ENCODE results near the gene MYLK4.

MYLK4 gene

GRCh38 chr6:2767657-2768524 lies 17.2 kb upstream of the MYLK4 start:
- H3K4me3 ChIP-seq (ENCODE audit: low read length), result peak overlapping the region; percentile 99
- H4K20me1 ChIP-seq (ENCODE audit: control insufficient read depth, insufficient read depth, low read depth, low read length), result peaks cover 38% of the 10 kb centered on the region
- H3K4me2 ChIP-seq (ENCODE audit: low read length), result peak overlapping the region; percentile 97
- TF ChIP-seq EZH2phosphoT487 (IDR thresholded peaks at IDR 0.05; ENCODE audit: borderline replicate concordance, low read length) (no peak), CTCF (IDR thresholded peaks at IDR 0.05; ENCODE audit: low read depth, low read length, poor library complexity, severe bottlenecking) (no peak)
- peaks cover 64% of the 10 kb centered on the region for H3K36me3 ChIP-seq (ENCODE audit: control insufficient read depth, low read length)
- H3K27me3 ChIP-seq (ENCODE audit: control insufficient read depth, low read length), result no peaks in the 10 kb centered on the region
- peaks cover 34% of the 10 kb centered on the region for H3K4me1 ChIP-seq (ENCODE audit: control insufficient read depth, low read length)
- peaks cover 75% of the 10 kb centered on the region for H3K79me2 ChIP-seq (ENCODE audit: control insufficient read depth, low read length)
- H3K27ac ChIP-seq (ENCODE audit: low read depth, low read length), result no peak overlapping the region
- no peaks in the 10 kb centered on the region for H3K9me2 ChIP-seq (replicated peaks; ENCODE audit: control insufficient read depth, low read length)
- peaks cover 3% of the 10 kb centered on the region; the same call in 1 of the 2 replicates for H3K9me3 ChIP-seq (ENCODE audit: control insufficient read depth, insufficient read depth, low read length)
- H3F3A ChIP-seq (ENCODE audit: control insufficient read depth, insufficient read depth), result peaks cover 6% of the 10 kb centered on the region; the same call in 1 of the 2 replicates

- TF ChIP-seq CTCF (IDR thresholded peaks at IDR 0.05; ENCODE audit: low read depth, low read length, poor library complexity, severe bottlenecking), result no peak
- TF ChIP-seq EZH2phosphoT487 (IDR thresholded peaks at IDR 0.05; ENCODE audit: borderline replicate concordance, low read length), result no peak
- peak overlapping the region; percentile 97 for H3K4me2 ChIP-seq (ENCODE audit: low read length)
- peaks cover 34% of the 10 kb centered on the region for H3K4me1 ChIP-seq (ENCODE audit: control insufficient read depth, low read length)
- 0 out of 2 replicates have a peak overlapping the region, but pooled peaks have one; percentile 74 for H3K27ac ChIP-seq (ENCODE audit: low read depth, low read length)
- no peaks in the 10 kb centered on the region for H3K27me3 ChIP-seq (ENCODE audit: control insufficient read depth, low read length)
- peaks cover 56% of the 10 kb centered on the region for H3K36me3 ChIP-seq (ENCODE audit: control insufficient read depth, low read length)
- H3K9me2 ChIP-seq (replicated peaks; ENCODE audit: control insufficient read depth, low read length), result no peaks in the 10 kb centered on the region
- H3K4me3 ChIP-seq (ENCODE audit: low read length), result peak overlapping the region; percentile 99
- H4K20me1 ChIP-seq (ENCODE audit: control insufficient read depth, insufficient read depth, low read depth, low read length), result peaks cover 34% of the 10 kb centered on the region
- H3K9me3 ChIP-seq (ENCODE audit: control insufficient read depth, insufficient read depth, low read length), result peaks cover 8% of the 10 kb centered on the region; the same call in 1 of the 2 replicates
- peaks cover 6% of the 10 kb centered on the region; the same call in 1 of the 2 replicates for H3F3A ChIP-seq (ENCODE audit: control insufficient read depth, insufficient read depth)
- H3K79me2 ChIP-seq (ENCODE audit: control insufficient read depth, low read length), result peaks cover 66% of the 10 kb centered on the region
These were observed 16.3 kb upstream of the MYLK4 start for GRCh38 chr6:2766767-2767656.

GRCh38 chr6:2765896-2766766 lies 15.4 kb upstream of the MYLK4 start:
- H3K9me2 ChIP-seq (replicated peaks; ENCODE audit: control insufficient read depth, low read length), result no peaks in the 10 kb centered on the region
- H3F3A ChIP-seq (ENCODE audit: control insufficient read depth, insufficient read depth), result peaks cover 6% of the 10 kb centered on the region; the same call in 1 of the 2 replicates
- TF ChIP-seq EZH2phosphoT487 (IDR thresholded peaks at IDR 0.05; ENCODE audit: borderline replicate concordance, low read length) (0 out of 2 replicates have a peak, but pooled peaks have one; percentile 9), CTCF (IDR thresholded peaks at IDR 0.05; ENCODE audit: low read depth, low read length, poor library complexity, severe bottlenecking) (no peak)
- no peaks in the 10 kb centered on the region for H3K27me3 ChIP-seq (ENCODE audit: control insufficient read depth, low read length)
- peak overlapping the region; percentile 97 for H3K4me2 ChIP-seq (ENCODE audit: low read length)
- H3K9me3 ChIP-seq (ENCODE audit: control insufficient read depth, insufficient read depth, low read length), result peaks cover 8% of the 10 kb centered on the region; the same call in 1 of the 2 replicates
- H3K79me2 ChIP-seq (ENCODE audit: control insufficient read depth, low read length), result peaks cover 58% of the 10 kb centered on the region
- peak overlapping the region; percentile 74 for H3K27ac ChIP-seq (ENCODE audit: low read depth, low read length)
- H3K36me3 ChIP-seq (ENCODE audit: control insufficient read depth, low read length), result peaks cover 48% of the 10 kb centered on the region
- H4K20me1 ChIP-seq (ENCODE audit: control insufficient read depth, insufficient read depth, low read depth, low read length), result peaks cover 34% of the 10 kb centered on the region
- peak overlapping the region; percentile 99 for H3K4me3 ChIP-seq (ENCODE audit: low read length)
- H3K4me1 ChIP-seq (ENCODE audit: control insufficient read depth, low read length), result peaks cover 34% of the 10 kb centered on the region
